GM23338 (cell line): Measurements from ENCODE around the gene SGMS2. TPM values are rescaled to one million over a fixed set of nuclear protein-coding genes. Genes with fewer than 3 reads are reported as not detected.

Experiments used
- ATAC-seq: fragments of 200-7000 bp; cut with Tn5 transposase; 3 replicates; pipeline ENCODE4 v1.9.1; 2020
- DNase-seq: peaks from one replicate; pipeline ENCODE4 v3.0.0-alpha.2; 2015; ENCODE audit warnings: low spot score
- H2AFZ ChIP-seq: fragments of 200-600 bp; sonication (generic); 2 replicates; pipeline ENCODE4 v1.8.0; 2016; ENCODE audit warnings: antibody characterized with exemption, mild to moderate bottlenecking, moderate library complexity
- H3F3A ChIP-seq: fragments of 200-600 bp; sonication (generic); replicated peaks from 2 replicates; pipeline ENCODE4 v1.8.0; 2017; ENCODE audit warnings: antibody characterized with exemption, mixed run types, low read depth
- H3K27ac ChIP-seq: fragments of 200-600 bp; sonication (generic); 2 replicates; pipeline ENCODE4 v1.6.1; 2016; ENCODE audit warnings: low read depth
- H3K27me3 ChIP-seq: fragments of 200-600 bp; sonication (generic); 2 replicates; pipeline ENCODE4 v1.8.0; 2016; ENCODE audit warnings: mild to moderate bottlenecking, mixed run types, moderate library complexity; ENCODE audit not compliant: insufficient read depth
- H3K36me3 ChIP-seq: fragments of 200-600 bp; sonication (generic); 2 replicates; pipeline ENCODE4 v1.8.0; 2016; ENCODE audit warnings: mild to moderate bottlenecking; ENCODE audit not compliant: insufficient read depth
- H3K4me1 ChIP-seq: fragments of 200-600 bp; sonication (generic); 2 replicates; pipeline ENCODE4 v1.8.0; 2016; ENCODE audit warnings: mild to moderate bottlenecking, moderate library complexity; ENCODE audit not compliant: insufficient read depth
- H3K4me2 ChIP-seq: fragments of 200-600 bp; sonication (generic); 2 replicates; pipeline ENCODE4 v1.7.1; 2017; ENCODE audit warnings: mixed run types
- H3K4me3 ChIP-seq: fragments of 200-600 bp; sonication (generic); 2 replicates; pipeline ENCODE4 v1.6.1; 2016; ENCODE audit warnings: mixed run types
- H3K79me2 ChIP-seq: fragments of 200-600 bp; sonication (generic); replicated peaks from 2 replicates; pipeline ENCODE4 v1.8.0; 2017; ENCODE audit warnings: mild to moderate bottlenecking; ENCODE audit not compliant: insufficient read depth
- H3K9me2 ChIP-seq: fragments of 200-600 bp; sonication (generic); 2 replicates; pipeline ENCODE4 v1.8.0; 2017; ENCODE audit not compliant: insufficient read depth
- H4K20me1 ChIP-seq: fragments of 200-600 bp; sonication (generic); replicated peaks from 2 replicates; pipeline ENCODE4 v1.8.0; 2017; ENCODE audit warnings: mild to moderate bottlenecking; ENCODE audit not compliant: insufficient read depth
- H3K27ac Mint-ChIP-seq: 2 replicates; pipeline ENCODE4 v1.8.0; 2020; ENCODE audit warnings: inconsistent platforms, mild to moderate bottlenecking, moderate library complexity, mixed read lengths
- H3K27me3 Mint-ChIP-seq: 3 replicates; pipeline ENCODE4 v1.8.0; 2022; ENCODE audit warnings: low read depth, mild to moderate bottlenecking, moderate library complexity, mixed read lengths, inconsistent platforms; ENCODE audit not compliant: insufficient read depth, poor library complexity
- H3K36me3 Mint-ChIP-seq: 3 replicates; pipeline ENCODE4 v1.8.0; 2021; ENCODE audit warnings: low read depth, mild to moderate bottlenecking, inconsistent platforms, moderate library complexity, mixed read lengths
- H3K4me1 Mint-ChIP-seq: 3 replicates; pipeline ENCODE4 v1.8.0; 2020; ENCODE audit warnings: mild to moderate bottlenecking, inconsistent platforms, mixed read lengths
- H3K4me3 Mint-ChIP-seq: 3 replicates; pipeline ENCODE4 v1.8.0; 2021; ENCODE audit warnings: moderate library complexity, mild to moderate bottlenecking, inconsistent platforms, mixed read lengths
- H3K9me3 Mint-ChIP-seq: 3 replicates; pipeline ENCODE4 v1.8.0; 2020; ENCODE audit warnings: moderate library complexity, mild to moderate bottlenecking, inconsistent platforms, mixed read lengths
- EZH2 ChIP-seq: fragments of 200-600 bp; sonication (generic); IDR thresholded peaks from one replicate; pipeline ENCODE4 v1.8.0; 2017; ENCODE audit warnings: antibody characterized with exemption, mild to moderate bottlenecking, low read depth; ENCODE audit not compliant: unreplicated experiment
- ZNF114 ChIP-seq: fragments of 250-450 bp; sonication (Bioruptor Pico); IDR thresholded peaks from 2 replicates; pipeline ENCODE4 v1.5.0; 2020; ENCODE audit warnings: mild to moderate bottlenecking, moderate library complexity
- ZNF462 ChIP-seq: fragments of 250-450 bp; sonication (Bioruptor Pico); IDR thresholded peaks from 2 replicates; pipeline ENCODE4 v1.5.0; 2020; ENCODE audit warnings: mild to moderate bottlenecking, moderate library complexity
- polyA plus RNA-seq: library from polyadenylated mRNA; unstranded; fragments of >200 nt; fragmentation: Nextera tagmentation; extraction: Ambion mirVana; gene quantifications from 2 replicates; pipeline ENCODE4 v1.2.1, GENCODE V29; 2016
- total RNA-seq: library from RNA; depleted of rRNA; stranded (reverse); fragments of >200 nt; shearing (Covaris generic); gene quantifications from 2 replicates; pipeline ENCODE4 v1.2.3, GENCODE V29; 2014

The SGMS2 gene
- total and polyA plus RNA-seq, 2 experiments from 2014 or later = 0.35 to 1.1 TPM

- no peaks in the 10 kb centered on the region for H3K79me2 ChIP-seq
- peaks cover 3% of the 10 kb centered on the region; the same call in 1 of the 2 replicates for H3F3A ChIP-seq
- Mint-ChIP-seq H3K9me3 (no peaks in the 10 kb centered on the region; the same call in 2 of the 3 replicates), H3K4me3 (peak overlapping the region; percentile 82), H3K36me3 (no peaks in the 10 kb centered on the region), H3K4me1 (peaks cover 13% of the 10 kb centered on the region), H3K27me3 (peaks cover 78% of the 10 kb centered on the region), H3K27ac (no peak overlapping the region)
- peaks cover 5% of the 10 kb centered on the region; the same call in 1 of the 2 replicates for H4K20me1 ChIP-seq
- peak; percentile 75 for ATAC-seq
- peak overlapping the region; percentile 92 for H3K4me2 ChIP-seq
- no peak overlapping the region for H3K27ac ChIP-seq
- 0 out of 2 replicates have a peak, but pooled peaks cover 3% of the 10 kb centered on the region for H3K9me2 ChIP-seq
- peak; percentile 64 for DNase-seq
- H3K36me3 ChIP-seq = no peaks in the 10 kb centered on the region
- TF ChIP-seq EZH2 (peak; percentile 2), ZNF462 (CRISPR knock-in tag) (no peak)
- peaks cover 97% of the 10 kb centered on the region for H3K27me3 ChIP-seq
- H3K4me3 ChIP-seq = peak overlapping the region; percentile 79
- peaks cover 11% of the 10 kb centered on the region for H3K4me1 ChIP-seq
- no peak overlapping the region for H2AFZ ChIP-seq
Observed at GRCh38 chr4:107825072-107825824, 516 bp downstream of the SGMS2 start.

- Mint-ChIP-seq H3K4me3 (no peak overlapping the region), H3K36me3 (no peaks in the 10 kb centered on the region), H3K4me1 (peaks cover 13% of the 10 kb centered on the region), H3K27ac (no peak overlapping the region), H3K9me3 (no peaks in the 10 kb centered on the region; the same call in 2 of the 3 replicates), H3K27me3 (peaks cover 66% of the 10 kb centered on the region)
- no peak for DNase-seq
- H3K27ac ChIP-seq = no peak overlapping the region
- peaks cover 5% of the 10 kb centered on the region; the same call in 1 of the 2 replicates for H4K20me1 ChIP-seq
- 0 out of 2 replicates have a peak, but pooled peaks cover 4% of the 10 kb centered on the region for H3K9me2 ChIP-seq
- H3K36me3 ChIP-seq = no peaks in the 10 kb centered on the region
- H3K27me3 ChIP-seq = peaks cover 88% of the 10 kb centered on the region
- no peak overlapping the region for H3K4me2 ChIP-seq
- H3K4me1 ChIP-seq = peaks cover 11% of the 10 kb centered on the region
- H3K79me2 ChIP-seq = no peaks in the 10 kb centered on the region
- no peak for ATAC-seq
- no peak overlapping the region for H2AFZ ChIP-seq
- no peak overlapping the region for H3K4me3 ChIP-seq
- H3F3A ChIP-seq = peaks cover 3% of the 10 kb centered on the region; the same call in 1 of the 2 replicates
- TF ChIP-seq ZNF462 (CRISPR knock-in tag) (no peak), ZNF114 (CRISPR knock-in tag) (no peak)
Observed at GRCh38 chr4:107826421-107826980, 1.8 kb downstream of the SGMS2 start.
